SK-N-SH (cell line): ENCODE data around the gene MEGF6. TPM values are rescaled to one million over a fixed set of nuclear protein-coding genes. Genes with fewer than 3 reads are reported as not detected.

ENCODE experiments used
- CTCF ChIA-PET: fragments of 300-600, 350-600 bp; formaldehyde crosslinking; extraction: SDS; loops from one replicate; lab custom pipeline; 2021; lab: Yijun Ruan, JAX
- POLR2A ChIA-PET: fragments of 350-600 bp; sonication (Branson Sonifier 250); formaldehyde crosslinking; extraction: SDS; loops from one replicate; lab custom pipeline; 2020; ENCODE audit warnings: antibody characterized with exemption, inconsistent platforms; lab: Yijun Ruan, JAX
- DNase-seq: peaks from one replicate; pipeline ENCODE4 v3.0.0; 2012
- H2AFZ ChIP-seq: fragments of 200-600 bp; sonication (generic); 2 replicates; pipeline ENCODE4 v1.8.1; 2016; ENCODE audit warnings: antibody characterized with exemption, mild to moderate bottlenecking, low read depth
- H3F3A ChIP-seq: fragments of 200-600 bp; sonication (generic); replicated peaks from 2 replicates; pipeline ENCODE3; 2016; ENCODE audit warnings: antibody characterized with exemption, mild to moderate bottlenecking; ENCODE audit not compliant: insufficient read depth
- H3K27ac ChIP-seq, 2 experiments: fragments of 200-500 bp in 1 of 2; fragments of 200-600 bp in 1 of 2; sonication (Bioruptor generic) in 1 of 2; sonication (generic), shearing (Covaris generic) in 1 of 2; 2 replicates each; pipeline versions ENCODE4 v1.5.1 to v1.6.1; 2014 to 2016; ENCODE audit warnings: low read depth in 2 of 2, inconsistent platforms in 1 of 2, low read length in 1 of 2, mild to moderate bottlenecking in 1 of 2, mixed read lengths in 1 of 2
- H3K27me3 ChIP-seq: fragments of 200-600 bp; sonication (generic), shearing (Covaris generic); 2 replicates; pipeline ENCODE4 v1.6.1; 2016; ENCODE audit warnings: mixed run types; ENCODE audit not compliant: insufficient read depth
- H3K36me3 ChIP-seq, 2 experiments: fragments of 200-500 bp in 1 of 2; fragments of 200-600 bp in 1 of 2; sonication (Bioruptor generic) in 1 of 2; sonication (generic) in 1 of 2; replicated peaks in 1 of 2; 2 replicates each; pipeline versions ENCODE3 to v1.5.1; 2014 to 2016; ENCODE audit warnings: low read length in 1 of 2, mild to moderate bottlenecking in 1 of 2; ENCODE audit not compliant: insufficient read depth in 2 of 2, control insufficient read depth in 1 of 2
- H3K4me1 ChIP-seq, 2 experiments: fragments of 200-500 bp in 1 of 2; fragments of 200-600 bp in 1 of 2; sonication (Bioruptor generic) in 1 of 2; sonication (generic), shearing (Covaris generic) in 1 of 2; 2 replicates each; pipeline versions ENCODE4 v1.5.1 to v1.6.1; 2014 to 2016; ENCODE audit warnings: low read depth in 1 of 2, low read length in 1 of 2, mixed run types in 1 of 2; ENCODE audit not compliant: insufficient read depth in 2 of 2, control insufficient read depth in 1 of 2
- H3K4me2 ChIP-seq: fragments of 200-600 bp; sonication (generic), shearing (Covaris generic); 2 replicates; pipeline ENCODE4 v1.6.1; 2017; ENCODE audit warnings: mixed run types
- H3K4me3 ChIP-seq, 2 experiments: fragments of 200-500 bp in 1 of 2; fragments of 200-600 bp in 1 of 2; sonication (Bioruptor generic) in 1 of 2; sonication (generic), shearing (Covaris generic) in 1 of 2; 2 replicates each; pipeline versions ENCODE4 v1.5.1 to v1.8.1; 2014 to 2016; ENCODE audit warnings: low read depth in 2 of 2, inconsistent platforms in 1 of 2, low read length in 1 of 2, mild to moderate bottlenecking in 1 of 2, mixed read lengths in 1 of 2, moderate library complexity in 1 of 2
- H3K79me2 ChIP-seq: fragments of 200-600 bp; sonication (generic); 2 replicates; pipeline ENCODE4 v1.8.1; 2017; ENCODE audit warnings: mild to moderate bottlenecking; ENCODE audit not compliant: insufficient read depth
- H3K9ac ChIP-seq: fragments of 200-600 bp; sonication (generic); 2 replicates; pipeline ENCODE4 v1.6.1; 2017; ENCODE audit warnings: mixed run types
- H3K9me2 ChIP-seq: fragments of 200-600 bp; sonication (generic); 2 replicates; pipeline ENCODE4 v1.6.1; 2017; ENCODE audit warnings: mixed run types
- H3K9me3 ChIP-seq: fragments of 200-600 bp; sonication (generic); 2 replicates; pipeline ENCODE4 v1.6.1; 2017; ENCODE audit warnings: mixed run types, mild to moderate bottlenecking, moderate library complexity
- H4K20me1 ChIP-seq: fragments of 200-600 bp; sonication (generic); 2 replicates; pipeline ENCODE4 v1.6.1; 2017; ENCODE audit warnings: mild to moderate bottlenecking, mixed run types; ENCODE audit not compliant: insufficient read depth
- CHD2 ChIP-seq: fragments of 150-350 bp; IDR thresholded peaks from 2 replicates; pipeline ENCODE4 v1.6.1; 2018; ENCODE audit warnings: low read length; ENCODE audit not compliant: partially characterized antibody
- ELF1 ChIP-seq: IDR thresholded peaks from 2 replicates; pipeline ENCODE4 v1.4.0; 2012
- EP300 ChIP-seq, 2 experiments: IDR thresholded peaks; 2 replicates each; pipeline versions ENCODE4 v1.4.0 to v1.6.1; 2012; ENCODE audit warnings: borderline replicate concordance in 1 of 2, low read depth in 1 of 2, low read length in 1 of 2
- EZH2phosphoT487 ChIP-seq: fragments of 200-600 bp; sonication (generic); IDR thresholded peaks from 2 replicates; pipeline ENCODE4 v1.6.1; 2017; ENCODE audit warnings: low read depth, mixed run types, mild to moderate bottlenecking, antibody characterized with exemption, moderate library complexity, borderline replicate concordance
- GABPA ChIP-seq: IDR thresholded peaks from 2 replicates; pipeline ENCODE4 v1.4.0; 2012; ENCODE audit warnings: low read depth, mild to moderate bottlenecking
- GATA2 ChIP-seq: sonication (generic); formaldehyde crosslinking; IDR thresholded peaks from 2 replicates; pipeline ENCODE4 v1.5.0; 2020; ENCODE audit warnings: mild to moderate bottlenecking, missing genetic modification reagents
- JUND ChIP-seq: IDR thresholded peaks from 2 replicates; pipeline ENCODE4 v1.4.0; 2012
- NFIC ChIP-seq: IDR thresholded peaks from 2 replicates; pipeline ENCODE4 v1.4.0; 2012; ENCODE audit warnings: borderline replicate concordance
- RCOR1 ChIP-seq: fragments of 150-350 bp; IDR thresholded peaks from 2 replicates; pipeline ENCODE4 v1.6.1; 2017; ENCODE audit warnings: antibody characterized with exemption, low read length
- RXRA ChIP-seq: IDR thresholded peaks from 2 replicates; pipeline ENCODE4 v1.4.0; 2012; ENCODE audit warnings: low read depth, mild to moderate bottlenecking, borderline replicate concordance
- WGBS: methylation state at CpG from one replicate; pipeline ENCODE4 v1.1.6; 2017; ENCODE audit warnings: low lambda C conversion rate; 5-methylcytosine and 5-hydroxymethylcytosine counted together
- polyA plus RNA-seq, 3 experiments: library from polyadenylated mRNA; depleted of rRNA; stranded (reverse); fragments of >200 nt; gene quantifications; 2 replicates each; pipeline ENCODE4 v1.2.3, GENCODE V29; 2012
- TF ChIP-seq, protein P1 (sequence below): IDR thresholded peaks from 2 replicates; pipeline ENCODE4 v1.6.1; 2012; ENCODE audit warnings: mild to moderate bottlenecking, low read depth, low read length, moderate library complexity
- TF ChIP-seq, protein P2 (sequence below): fragments of 200-600 bp; sonication (generic); IDR thresholded peaks from 2 replicates; pipeline ENCODE4 v1.6.1; 2017; ENCODE audit warnings: antibody characterized with exemption, mild to moderate bottlenecking, moderate library complexity
- TF ChIP-seq, protein P3 (sequence below): IDR thresholded peaks from 2 replicates; pipeline ENCODE4; 2012
- TF ChIP-seq, protein P4 (sequence below): IDR thresholded peaks from 2 replicates; pipeline ENCODE4 v1.4.0; 2012; ENCODE audit warnings: low read depth, borderline replicate concordance

The MEGF6 gene
- polyA plus RNA-seq, 1 of the 3 experiments (the other 2 are of a cell fraction), result 7.6 TPM

DNA sequence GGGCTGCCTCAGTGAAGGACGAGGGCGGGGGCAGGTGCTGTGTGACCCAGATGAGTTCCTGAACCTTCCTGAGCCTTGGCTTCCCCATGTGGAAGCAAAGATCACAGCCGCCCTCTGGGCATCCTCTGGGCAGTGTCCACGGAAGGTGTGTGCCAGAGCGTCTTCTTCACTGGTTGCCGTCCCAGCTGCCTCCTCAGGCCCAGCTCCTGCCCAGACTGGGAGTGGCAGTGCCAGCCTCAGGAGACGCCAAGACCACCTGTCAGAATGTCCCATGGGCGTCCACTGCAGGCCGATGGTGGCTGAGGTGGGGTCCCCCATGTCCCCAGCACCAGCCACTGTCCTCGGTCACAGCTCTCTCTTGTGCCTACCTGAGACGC, 146.7 kb downstream of the MEGF6 start:
- TF ChIP-seq CHD2 (no peak), ELF1 (no peak), RCOR1 (no peak), EZH2phosphoT487 (no peak), GABPA (no peak), EP300 (IDR thresholded peaks at IDR 0.05; ENCODE audit: borderline replicate concordance in 1 of 2, low read depth in 1 of 2, low read length in 1 of 2) (no peak), JUND (no peak), RXRA (no peak), NFIC (no peak), GATA2 (CRISPR knock-in tag) (no peak)
- TF ChIP-seq, protein P1, sequence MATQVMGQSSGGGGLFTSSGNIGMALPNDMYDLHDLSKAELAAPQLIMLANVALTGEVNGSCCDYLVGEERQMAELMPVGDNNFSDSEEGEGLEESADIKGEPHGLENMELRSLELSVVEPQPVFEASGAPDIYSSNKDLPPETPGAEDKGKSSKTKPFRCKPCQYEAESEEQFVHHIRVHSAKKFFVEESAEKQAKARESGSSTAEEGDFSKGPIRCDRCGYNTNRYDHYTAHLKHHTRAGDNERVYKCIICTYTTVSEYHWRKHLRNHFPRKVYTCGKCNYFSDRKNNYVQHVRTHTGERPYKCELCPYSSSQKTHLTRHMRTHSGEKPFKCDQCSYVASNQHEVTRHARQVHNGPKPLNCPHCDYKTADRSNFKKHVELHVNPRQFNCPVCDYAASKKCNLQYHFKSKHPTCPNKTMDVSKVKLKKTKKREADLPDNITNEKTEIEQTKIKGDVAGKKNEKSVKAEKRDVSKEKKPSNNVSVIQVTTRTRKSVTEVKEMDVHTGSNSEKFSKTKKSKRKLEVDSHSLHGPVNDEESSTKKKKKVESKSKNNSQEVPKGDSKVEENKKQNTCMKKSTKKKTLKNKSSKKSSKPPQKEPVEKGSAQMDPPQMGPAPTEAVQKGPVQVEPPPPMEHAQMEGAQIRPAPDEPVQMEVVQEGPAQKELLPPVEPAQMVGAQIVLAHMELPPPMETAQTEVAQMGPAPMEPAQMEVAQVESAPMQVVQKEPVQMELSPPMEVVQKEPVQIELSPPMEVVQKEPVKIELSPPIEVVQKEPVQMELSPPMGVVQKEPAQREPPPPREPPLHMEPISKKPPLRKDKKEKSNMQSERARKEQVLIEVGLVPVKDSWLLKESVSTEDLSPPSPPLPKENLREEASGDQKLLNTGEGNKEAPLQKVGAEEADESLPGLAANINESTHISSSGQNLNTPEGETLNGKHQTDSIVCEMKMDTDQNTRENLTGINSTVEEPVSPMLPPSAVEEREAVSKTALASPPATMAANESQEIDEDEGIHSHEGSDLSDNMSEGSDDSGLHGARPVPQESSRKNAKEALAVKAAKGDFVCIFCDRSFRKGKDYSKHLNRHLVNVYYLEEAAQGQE, result no peak
- TF ChIP-seq, protein P2, sequence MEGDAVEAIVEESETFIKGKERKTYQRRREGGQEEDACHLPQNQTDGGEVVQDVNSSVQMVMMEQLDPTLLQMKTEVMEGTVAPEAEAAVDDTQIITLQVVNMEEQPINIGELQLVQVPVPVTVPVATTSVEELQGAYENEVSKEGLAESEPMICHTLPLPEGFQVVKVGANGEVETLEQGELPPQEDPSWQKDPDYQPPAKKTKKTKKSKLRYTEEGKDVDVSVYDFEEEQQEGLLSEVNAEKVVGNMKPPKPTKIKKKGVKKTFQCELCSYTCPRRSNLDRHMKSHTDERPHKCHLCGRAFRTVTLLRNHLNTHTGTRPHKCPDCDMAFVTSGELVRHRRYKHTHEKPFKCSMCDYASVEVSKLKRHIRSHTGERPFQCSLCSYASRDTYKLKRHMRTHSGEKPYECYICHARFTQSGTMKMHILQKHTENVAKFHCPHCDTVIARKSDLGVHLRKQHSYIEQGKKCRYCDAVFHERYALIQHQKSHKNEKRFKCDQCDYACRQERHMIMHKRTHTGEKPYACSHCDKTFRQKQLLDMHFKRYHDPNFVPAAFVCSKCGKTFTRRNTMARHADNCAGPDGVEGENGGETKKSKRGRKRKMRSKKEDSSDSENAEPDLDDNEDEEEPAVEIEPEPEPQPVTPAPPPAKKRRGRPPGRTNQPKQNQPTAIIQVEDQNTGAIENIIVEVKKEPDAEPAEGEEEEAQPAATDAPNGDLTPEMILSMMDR, result no peak
- TF ChIP-seq, protein P3, sequence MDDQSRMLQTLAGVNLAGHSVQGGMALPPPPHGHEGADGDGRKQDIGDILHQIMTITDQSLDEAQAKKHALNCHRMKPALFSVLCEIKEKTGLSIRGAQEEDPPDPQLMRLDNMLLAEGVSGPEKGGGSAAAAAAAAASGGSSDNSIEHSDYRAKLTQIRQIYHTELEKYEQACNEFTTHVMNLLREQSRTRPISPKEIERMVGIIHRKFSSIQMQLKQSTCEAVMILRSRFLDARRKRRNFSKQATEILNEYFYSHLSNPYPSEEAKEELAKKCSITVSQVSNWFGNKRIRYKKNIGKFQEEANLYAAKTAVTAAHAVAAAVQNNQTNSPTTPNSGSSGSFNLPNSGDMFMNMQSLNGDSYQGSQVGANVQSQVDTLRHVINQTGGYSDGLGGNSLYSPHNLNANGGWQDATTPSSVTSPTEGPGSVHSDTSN, result no peak
- TF ChIP-seq, protein P4, sequence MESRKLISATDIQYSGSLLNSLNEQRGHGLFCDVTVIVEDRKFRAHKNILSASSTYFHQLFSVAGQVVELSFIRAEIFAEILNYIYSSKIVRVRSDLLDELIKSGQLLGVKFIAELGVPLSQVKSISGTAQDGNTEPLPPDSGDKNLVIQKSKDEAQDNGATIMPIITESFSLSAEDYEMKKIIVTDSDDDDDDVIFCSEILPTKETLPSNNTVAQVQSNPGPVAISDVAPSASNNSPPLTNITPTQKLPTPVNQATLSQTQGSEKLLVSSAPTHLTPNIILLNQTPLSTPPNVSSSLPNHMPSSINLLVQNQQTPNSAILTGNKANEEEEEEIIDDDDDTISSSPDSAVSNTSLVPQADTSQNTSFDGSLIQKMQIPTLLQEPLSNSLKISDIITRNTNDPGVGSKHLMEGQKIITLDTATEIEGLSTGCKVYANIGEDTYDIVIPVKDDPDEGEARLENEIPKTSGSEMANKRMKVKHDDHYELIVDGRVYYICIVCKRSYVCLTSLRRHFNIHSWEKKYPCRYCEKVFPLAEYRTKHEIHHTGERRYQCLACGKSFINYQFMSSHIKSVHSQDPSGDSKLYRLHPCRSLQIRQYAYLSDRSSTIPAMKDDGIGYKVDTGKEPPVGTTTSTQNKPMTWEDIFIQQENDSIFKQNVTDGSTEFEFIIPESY, result no peak
- TF ChIP-seq, all 33 proteins: peak for 0
- no peaks in the 10 kb centered on the region for H3K27me3 ChIP-seq
- ChIA-PET CTCF (interaction anchor here (1.0 to 9.4 kb wide), 3 partner anchors 11 to 154 kb away, joined by 3 to 114 read pairs (median 5); partner anchors contain the start of gene ARHGEF16), POLR2A (no interaction called here)
- no peaks in the 10 kb centered on the region for H3K9me3 ChIP-seq
- no peak overlapping the region for H2AFZ ChIP-seq
- H3K79me2 ChIP-seq, result no peaks in the 10 kb centered on the region
- H3K4me1 ChIP-seq, result peaks cover 0 to 10% of the 10 kb centered on the region in 2 experiments; a peak in 1 of 4 replicates
- no peak overlapping the region for H3K4me3 ChIP-seq
- no peaks in the 10 kb centered on the region for H4K20me1 ChIP-seq
- H3K9ac ChIP-seq, result no peak overlapping the region
- H3K9me2 ChIP-seq, result no peaks in the 10 kb centered on the region
- 18% methylated on average over 2 of the region's 11 CpGs for WGBS
- no peak overlapping the region for H3K27ac ChIP-seq
- H3K4me2 ChIP-seq, result no peak overlapping the region
- H3K36me3 ChIP-seq, result no peaks in the 10 kb centered on the region
- no peaks in the 10 kb centered on the region for H3F3A ChIP-seq
- DNase-seq, result no peak
